ENCODE measurements around the gene ADAMTS18. TPM values are rescaled to one million over a fixed set of nuclear protein-coding genes. Genes with fewer than 3 reads are reported as not detected.

Gene ADAMTS18
- total RNA-seq, 1 experiment from 2014 or later: not detected

DNA sequence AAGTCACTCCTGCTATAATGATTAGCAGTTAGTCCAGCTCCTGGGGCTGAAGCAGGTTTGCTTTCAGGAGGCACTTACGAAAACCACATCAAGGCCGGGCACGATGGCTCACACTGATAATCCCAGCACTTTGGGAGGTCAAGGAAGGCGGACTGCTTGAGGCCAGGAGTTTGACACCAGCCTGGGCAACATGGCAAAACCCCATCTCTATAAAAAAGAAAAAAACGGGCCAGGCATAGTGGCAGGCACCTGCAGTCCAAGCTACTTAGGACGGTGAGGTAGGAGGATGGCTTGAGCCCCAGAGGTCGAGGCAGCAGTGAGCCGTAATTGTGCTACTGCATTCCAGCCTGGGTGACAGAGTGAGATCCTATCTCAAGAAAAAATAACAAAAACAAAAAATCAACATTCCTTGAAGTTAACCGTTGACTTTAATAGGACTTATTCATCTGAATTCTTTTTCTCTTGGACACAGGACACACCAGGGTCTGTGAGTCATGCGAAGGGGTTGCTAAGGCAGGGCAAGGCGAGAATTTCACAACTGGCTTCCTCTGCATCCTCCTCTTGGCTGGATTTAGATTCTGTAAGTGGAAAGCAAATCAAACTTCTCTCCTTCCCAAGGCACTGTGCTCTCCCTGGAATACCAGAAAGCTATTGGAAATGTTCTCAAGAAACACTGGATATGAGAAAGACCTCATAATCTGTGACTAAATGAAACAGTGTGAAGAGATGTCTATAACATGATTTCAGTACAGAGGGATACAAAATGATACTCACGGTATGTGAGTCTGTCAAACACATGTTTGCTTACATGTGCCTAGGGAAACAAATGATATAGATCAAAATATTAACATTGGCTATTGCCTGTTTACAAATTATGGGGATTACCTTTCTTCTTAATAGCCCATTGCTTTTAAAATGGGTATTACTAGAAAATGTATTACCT is 136.1 kb downstream of the ADAMTS18 start:
- Histone ChIP-seq H3K9me3 (ENCODE audit: low read depth, low read length, poor library complexity, severe bottlenecking) (no peaks in the 10 kb centered on the region), H3K27ac (ENCODE audit: low read depth, low read length, poor library complexity, severe bottlenecking) (no peak overlapping the region), H3K4me1 (ENCODE audit: insufficient read depth, low read length, poor library complexity, severe bottlenecking) (no peaks in the 10 kb centered on the region), H3K27me3 (replicated peaks; ENCODE audit: insufficient read depth, low read depth, low read length, poor library complexity) (peaks cover 36% of the 10 kb centered on the region), H3K36me3 (ENCODE audit: insufficient read depth, low read length, poor library complexity, severe bottlenecking) (no peaks in the 10 kb centered on the region), H3K4me3 (ENCODE audit: low read depth, low read length, poor library complexity, severe bottlenecking) (no peak overlapping the region)
- no peak for TF ChIP-seq EZH2 (IDR thresholded peaks at IDR 0.05; ENCODE audit: borderline replicate concordance, low read depth, low read length, poor library complexity, severe bottlenecking)
- TF ChIP-seq, protein P1, sequence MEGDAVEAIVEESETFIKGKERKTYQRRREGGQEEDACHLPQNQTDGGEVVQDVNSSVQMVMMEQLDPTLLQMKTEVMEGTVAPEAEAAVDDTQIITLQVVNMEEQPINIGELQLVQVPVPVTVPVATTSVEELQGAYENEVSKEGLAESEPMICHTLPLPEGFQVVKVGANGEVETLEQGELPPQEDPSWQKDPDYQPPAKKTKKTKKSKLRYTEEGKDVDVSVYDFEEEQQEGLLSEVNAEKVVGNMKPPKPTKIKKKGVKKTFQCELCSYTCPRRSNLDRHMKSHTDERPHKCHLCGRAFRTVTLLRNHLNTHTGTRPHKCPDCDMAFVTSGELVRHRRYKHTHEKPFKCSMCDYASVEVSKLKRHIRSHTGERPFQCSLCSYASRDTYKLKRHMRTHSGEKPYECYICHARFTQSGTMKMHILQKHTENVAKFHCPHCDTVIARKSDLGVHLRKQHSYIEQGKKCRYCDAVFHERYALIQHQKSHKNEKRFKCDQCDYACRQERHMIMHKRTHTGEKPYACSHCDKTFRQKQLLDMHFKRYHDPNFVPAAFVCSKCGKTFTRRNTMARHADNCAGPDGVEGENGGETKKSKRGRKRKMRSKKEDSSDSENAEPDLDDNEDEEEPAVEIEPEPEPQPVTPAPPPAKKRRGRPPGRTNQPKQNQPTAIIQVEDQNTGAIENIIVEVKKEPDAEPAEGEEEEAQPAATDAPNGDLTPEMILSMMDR (conservative IDR thresholded peaks at IDR 0.05; ENCODE audit: low read depth, low read length): no peak
- DNase-seq (ENCODE audit: low spot score): no peak
- ChIA-PET POLR2A (ENCODE audit: low non-redundant PET) (no interaction called here), CTCF (no interaction called here)
- BruUV-seq (replicated peaks): no TSS peak
- intact Hi-C loops (cut with micrococcal nuclease; ENCODE audit: unreplicated experiment): loop anchor here (10.0 kb wide), 1 partner anchor 56 kb away; no protein-coding TSS in a partner anchor

DNA sequence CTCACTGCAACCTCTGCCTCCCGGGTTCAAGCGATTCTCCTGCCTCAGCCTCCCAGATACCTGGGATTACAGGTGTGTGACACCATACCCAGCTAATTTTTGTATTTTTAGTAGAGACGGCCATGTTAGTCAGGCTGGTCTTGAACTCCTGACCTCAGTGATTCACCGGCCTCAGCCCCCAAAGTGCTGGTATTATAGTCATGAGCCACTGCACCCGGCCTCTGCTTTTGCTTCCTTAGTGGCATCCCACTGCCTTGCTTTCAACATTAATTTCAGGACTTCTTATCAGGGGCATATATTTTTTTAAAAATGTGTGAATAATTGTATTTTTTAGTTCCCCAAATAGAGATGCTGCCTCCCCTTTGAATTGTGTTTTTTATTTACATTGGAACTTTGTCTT is 136.8 kb downstream of the ADAMTS18 start:
- Histone ChIP-seq H3K4me1 (ENCODE audit: insufficient read depth, low read length, poor library complexity, severe bottlenecking) (no peaks in the 10 kb centered on the region), H3K27me3 (replicated peaks; ENCODE audit: insufficient read depth, low read depth, low read length, poor library complexity) (peaks cover 36% of the 10 kb centered on the region), H3K4me3 (ENCODE audit: low read depth, low read length, poor library complexity, severe bottlenecking) (no peak overlapping the region), H3K9me3 (ENCODE audit: low read depth, low read length, poor library complexity, severe bottlenecking) (no peaks in the 10 kb centered on the region), H3K27ac (ENCODE audit: low read depth, low read length, poor library complexity, severe bottlenecking) (no peak overlapping the region), H3K36me3 (ENCODE audit: insufficient read depth, low read length, poor library complexity, severe bottlenecking) (no peaks in the 10 kb centered on the region)
- BruUV-seq (replicated peaks): no TSS peak
- ChIA-PET POLR2A (ENCODE audit: low non-redundant PET) (no interaction called here), CTCF (no interaction called here)
- TF ChIP-seq, protein P1 (conservative IDR thresholded peaks at IDR 0.05; ENCODE audit: low read depth, low read length): no peak
- TF ChIP-seq EZH2 (IDR thresholded peaks at IDR 0.05; ENCODE audit: borderline replicate concordance, low read depth, low read length, poor library complexity, severe bottlenecking): no peak
- intact Hi-C loops (cut with micrococcal nuclease; ENCODE audit: unreplicated experiment): loop anchor here (10.0 kb wide), 1 partner anchor 57 kb away; no protein-coding TSS in a partner anchor
- DNase-seq (ENCODE audit: low spot score): no peak

DNA sequence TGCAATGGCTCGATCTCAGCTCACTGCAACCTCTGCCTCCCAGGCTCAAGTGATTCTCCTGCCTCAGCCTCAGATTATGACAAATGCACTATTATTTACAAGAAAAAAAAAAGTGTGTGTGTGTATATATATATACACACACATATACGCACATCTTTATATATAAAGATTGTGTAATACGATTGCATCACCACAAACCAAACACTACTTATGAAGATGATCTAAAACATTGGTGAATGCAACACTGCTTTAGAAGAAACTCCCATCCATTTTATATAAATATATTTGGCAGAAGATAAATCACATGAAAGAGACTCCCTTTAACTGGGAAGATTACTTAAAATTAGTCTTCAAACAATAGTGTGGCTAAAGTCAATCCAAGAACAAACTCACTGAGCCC is 138.9 kb downstream of the ADAMTS18 start:
- no peaks in the 10 kb centered on the region for H3K36me3 ChIP-seq (ENCODE audit: insufficient read depth, low read length, poor library complexity, severe bottlenecking)
- ChIA-PET CTCF (no interaction called here), POLR2A (ENCODE audit: low non-redundant PET) (no interaction called here)
- H3K27ac ChIP-seq (ENCODE audit: low read depth, low read length, poor library complexity, severe bottlenecking): no peak overlapping the region
- no peaks in the 10 kb centered on the region for H3K9me3 ChIP-seq (ENCODE audit: low read depth, low read length, poor library complexity, severe bottlenecking)
- H3K4me3 ChIP-seq (ENCODE audit: low read depth, low read length, poor library complexity, severe bottlenecking): no peak overlapping the region
- no peaks in the 10 kb centered on the region for H3K4me1 ChIP-seq (ENCODE audit: insufficient read depth, low read length, poor library complexity, severe bottlenecking)
- BruUV-seq (replicated peaks): no TSS peak
- peaks cover 27% of the 10 kb centered on the region for H3K27me3 ChIP-seq (replicated peaks; ENCODE audit: insufficient read depth, low read depth, low read length, poor library complexity)
- TF ChIP-seq, protein P1 (conservative IDR thresholded peaks at IDR 0.05; ENCODE audit: low read depth, low read length): no peak
- TF ChIP-seq EZH2 (IDR thresholded peaks at IDR 0.05; ENCODE audit: borderline replicate concordance, low read depth, low read length, poor library complexity, severe bottlenecking): no peak
- intact Hi-C loops (cut with micrococcal nuclease; ENCODE audit: unreplicated experiment): loop anchor here (10.0 kb wide), 1 partner anchor 59 kb away; no protein-coding TSS in a partner anchor
- DNase-seq (ENCODE audit: low spot score): no peak

Measured in A673 (cell line).